Stimulated activated CD4-positive, alpha-beta T cell treated with anti-CD3 and anti-CD28 coated beads, TNF-alpha, amount 100 ng/mL, for 48 hours (primary cell): ENCODE data around the gene ICAM1.

ENCODE experiments used
- DNase-seq, 3 donors: peaks; one replicate each; pipeline ENCODE4 v3.0.0-alpha.2; 2020; ENCODE audit warnings: low read depth in 3 of 3

Gene ICAM1

DNA sequence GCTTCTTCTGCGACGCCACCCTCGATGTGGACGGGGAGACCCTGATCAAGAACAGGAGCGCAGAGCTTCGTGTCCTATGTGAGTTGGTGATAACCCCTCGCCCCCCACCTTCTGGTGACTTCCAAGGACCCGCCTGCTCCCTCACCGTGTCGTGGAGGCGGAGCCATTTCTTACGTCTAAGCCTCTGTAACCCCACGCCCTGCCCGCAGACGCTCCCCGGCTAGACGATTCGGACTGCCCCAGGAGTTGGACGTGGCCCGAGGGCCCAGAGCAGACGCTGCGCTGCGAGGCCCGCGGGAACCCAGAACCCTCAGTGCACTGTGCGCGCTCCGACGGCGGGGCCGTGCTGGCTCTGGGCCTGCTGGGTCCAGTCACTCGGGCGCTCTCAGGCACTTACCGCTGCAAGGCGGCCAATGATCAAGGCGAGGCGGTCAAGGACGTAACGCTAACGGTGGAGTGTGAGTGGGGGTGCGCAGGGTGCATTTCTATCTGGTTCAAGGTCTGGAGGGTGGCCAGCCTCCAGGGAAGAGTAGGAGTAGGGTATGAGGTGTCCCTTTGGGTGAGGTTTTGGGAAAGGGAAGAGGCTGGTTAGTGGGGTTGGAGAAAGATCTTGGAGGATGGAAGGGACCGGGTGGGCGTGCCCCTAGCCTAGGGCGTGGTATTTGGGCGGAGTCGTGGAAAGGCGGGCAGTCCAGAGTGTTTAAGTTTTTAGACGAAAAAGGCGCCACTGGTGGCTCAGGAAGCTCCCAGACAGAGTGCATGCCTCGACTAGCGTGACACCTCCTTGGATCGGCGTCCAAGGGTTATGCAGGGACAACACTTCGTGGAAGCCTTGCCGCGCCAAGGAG is 22.1 kb downstream of the ICAM1 start:
- DNase-seq = no peak

GRCh38 chr19:10293637-10294367 is 22.9 kb downstream of the ICAM1 start:
- no peak for DNase-seq

DNA sequence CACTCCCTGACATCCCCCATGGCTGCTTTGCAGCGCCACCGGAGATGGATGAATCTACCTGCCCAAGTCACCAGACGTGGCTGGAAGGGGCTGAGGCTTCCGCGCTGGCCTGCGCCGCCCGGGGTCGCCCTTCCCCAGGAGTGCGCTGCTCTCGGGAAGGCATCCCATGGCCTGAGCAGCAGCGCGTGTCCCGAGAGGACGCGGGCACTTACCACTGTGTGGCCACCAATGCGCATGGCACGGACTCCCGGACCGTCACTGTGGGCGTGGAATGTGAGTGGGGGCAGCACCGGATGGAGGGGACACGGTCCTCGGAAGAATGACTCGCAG is 23.4 kb downstream of the ICAM1 start:
- DNase-seq = no peak

DNA sequence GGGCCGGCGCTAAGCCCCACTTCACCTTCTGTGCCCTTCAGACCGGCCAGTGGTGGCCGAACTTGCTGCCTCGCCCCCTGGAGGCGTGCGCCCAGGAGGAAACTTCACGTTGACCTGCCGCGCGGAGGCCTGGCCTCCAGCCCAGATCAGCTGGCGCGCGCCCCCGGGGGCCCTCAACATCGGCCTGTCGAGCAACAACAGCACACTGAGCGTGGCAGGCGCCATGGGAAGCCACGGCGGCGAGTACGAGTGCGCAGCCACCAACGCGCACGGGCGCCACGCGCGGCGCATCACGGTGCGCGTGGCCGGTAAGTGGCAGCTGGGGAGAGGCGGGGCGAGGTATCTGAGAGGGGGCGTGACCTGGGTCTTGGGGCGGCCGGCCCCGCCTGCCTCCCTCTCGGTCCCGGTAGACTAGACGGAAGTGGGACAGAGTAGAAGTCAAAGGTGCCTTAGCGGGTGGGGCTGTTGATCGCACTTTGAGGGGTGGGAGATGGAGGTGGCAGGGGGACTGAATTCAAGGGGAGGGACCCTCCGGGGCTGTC is 24.5 kb downstream of the ICAM1 start:
- peak in 1 of 3 donors; percentile 50 for DNase-seq

- DNase-seq = no peak
Measured at GRCh38 chr19:10295847-10296591, 25.1 kb downstream of the ICAM1 start.

GRCh38 chr19:10299545-10300458 is 28.9 kb downstream of the ICAM1 start:
- no peak for DNase-seq

DNA sequence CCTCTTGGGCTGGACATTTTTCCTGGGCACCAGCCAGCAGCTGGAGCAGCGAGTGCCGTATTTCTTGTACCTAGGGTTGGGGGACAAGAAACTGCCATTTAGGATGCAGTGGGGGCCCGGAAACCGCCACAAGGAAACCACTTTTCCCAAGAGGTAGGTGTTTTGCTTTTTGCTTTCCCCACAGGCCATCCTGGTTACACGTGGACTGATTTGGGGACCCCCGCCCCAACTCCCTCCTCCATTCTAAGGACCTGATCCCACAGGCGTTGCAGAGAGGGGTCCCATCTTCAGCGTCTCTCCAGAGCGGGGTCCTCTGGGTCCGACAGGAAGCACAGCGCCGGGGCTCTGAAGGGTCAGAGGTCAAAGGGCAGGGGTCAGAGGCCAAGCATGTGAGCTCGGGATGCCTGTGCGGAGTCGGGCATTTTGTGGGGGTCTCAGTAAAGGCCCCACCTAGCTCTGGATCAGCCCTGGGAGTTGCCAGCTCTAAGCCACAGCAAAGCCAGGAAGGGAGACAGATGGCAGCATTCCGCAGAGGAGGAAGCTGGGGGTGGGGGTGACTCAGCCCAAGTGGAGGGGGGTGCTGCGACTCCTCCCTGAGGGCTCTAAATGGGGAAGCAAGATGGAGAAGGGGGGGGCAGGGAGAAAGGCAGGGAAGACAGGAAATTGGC is 34.4 kb downstream of the ICAM1 start:
- DNase-seq = no peak

DNA sequence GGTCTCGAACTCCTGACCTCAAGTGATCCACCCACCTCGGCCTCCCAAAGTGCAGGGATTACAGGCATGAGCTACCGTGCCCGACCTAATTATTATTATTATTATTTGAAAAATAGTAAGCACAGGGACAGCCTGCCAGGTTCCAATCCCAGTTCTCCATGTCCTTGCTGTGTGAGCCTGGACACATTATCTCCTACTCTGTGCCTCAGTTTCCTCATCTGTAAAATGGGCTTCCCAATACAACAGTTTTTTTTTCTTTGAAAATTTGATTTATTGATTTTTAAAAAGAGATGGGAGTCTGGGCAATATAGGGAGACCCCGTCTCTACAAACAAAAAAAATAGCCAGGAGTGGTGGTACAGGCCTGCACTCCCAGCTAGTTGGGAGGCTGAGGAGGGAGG is 35.4 kb downstream of the ICAM1 start:
- no peak for DNase-seq

DNA sequence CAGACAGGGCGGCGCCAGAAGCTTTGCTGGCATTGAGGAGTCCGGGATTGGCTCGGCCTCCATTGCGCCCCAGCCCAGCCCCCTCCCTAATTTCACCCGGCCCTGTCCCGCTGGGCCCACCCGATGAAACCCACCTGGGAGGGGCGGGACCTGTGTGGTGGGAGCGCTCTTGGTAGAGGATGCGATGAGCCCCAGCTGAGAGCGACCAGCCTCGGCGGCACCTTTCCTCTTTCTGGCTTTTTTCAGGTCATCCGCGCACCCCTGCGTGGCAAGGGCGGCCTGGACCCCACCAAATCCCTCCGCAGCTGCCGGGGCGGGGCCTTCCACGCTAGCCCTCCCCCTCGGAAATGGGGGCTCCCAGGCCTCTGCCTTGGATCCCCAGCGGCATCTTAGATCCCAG is 38.5 kb downstream of the ICAM1 start, which contains the start of gene ZGLP1:
TSS of gene ZGLP1 (minus strand) at position 393 of the 400 bp plus-strand sequence.
- no peak for DNase-seq

DNA sequence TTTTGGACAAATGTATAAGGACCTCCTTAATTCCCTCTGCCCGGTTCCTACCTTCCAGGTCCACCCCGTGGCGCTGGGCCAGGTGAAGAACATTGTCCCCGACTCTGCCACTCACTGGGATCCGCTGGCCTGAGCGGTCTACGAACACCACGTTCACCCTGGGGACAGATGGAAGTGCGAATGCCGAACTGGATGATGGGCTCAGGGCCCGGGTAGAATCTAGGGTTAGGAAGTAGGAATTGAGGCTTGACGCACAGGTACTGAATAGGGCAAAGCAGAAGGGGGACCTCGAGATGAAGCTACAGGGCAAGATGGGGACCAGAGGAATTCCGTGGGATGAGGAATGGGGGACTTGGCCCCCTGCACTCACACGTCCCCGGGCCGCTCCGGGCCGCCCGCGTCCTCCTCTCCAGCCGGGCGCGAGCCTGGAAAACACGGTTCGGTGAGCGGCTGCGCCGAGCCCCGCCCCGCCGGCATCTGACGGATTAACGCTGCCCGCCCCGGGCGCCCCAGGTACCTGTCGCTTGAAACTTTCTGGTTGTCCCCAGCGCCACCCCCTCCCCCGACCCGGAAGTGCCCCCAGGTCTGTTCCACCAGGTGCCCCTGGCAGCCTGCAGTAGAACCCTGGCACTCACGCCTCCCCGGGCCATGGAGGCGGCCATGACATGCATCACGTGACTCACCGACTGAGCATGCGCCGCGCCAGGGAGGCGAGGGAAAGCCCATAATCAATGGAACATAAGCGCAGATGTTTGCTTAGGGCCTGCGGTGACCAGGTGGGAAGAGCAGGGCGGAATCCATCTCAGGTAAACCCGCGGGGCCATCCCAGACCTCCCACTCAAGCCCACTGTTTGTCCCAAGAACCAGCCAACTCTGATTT is 44.7 kb downstream of the ICAM1 start, which contains the start of gene FDX2:
TSS of gene FDX2 (minus strand) at position 681 of the 880 bp plus-strand sequence. CDS start at position 662, 19 bp downstream.
- DNase-seq = peak; percentile 81 to 89 (median 88)

DNA sequence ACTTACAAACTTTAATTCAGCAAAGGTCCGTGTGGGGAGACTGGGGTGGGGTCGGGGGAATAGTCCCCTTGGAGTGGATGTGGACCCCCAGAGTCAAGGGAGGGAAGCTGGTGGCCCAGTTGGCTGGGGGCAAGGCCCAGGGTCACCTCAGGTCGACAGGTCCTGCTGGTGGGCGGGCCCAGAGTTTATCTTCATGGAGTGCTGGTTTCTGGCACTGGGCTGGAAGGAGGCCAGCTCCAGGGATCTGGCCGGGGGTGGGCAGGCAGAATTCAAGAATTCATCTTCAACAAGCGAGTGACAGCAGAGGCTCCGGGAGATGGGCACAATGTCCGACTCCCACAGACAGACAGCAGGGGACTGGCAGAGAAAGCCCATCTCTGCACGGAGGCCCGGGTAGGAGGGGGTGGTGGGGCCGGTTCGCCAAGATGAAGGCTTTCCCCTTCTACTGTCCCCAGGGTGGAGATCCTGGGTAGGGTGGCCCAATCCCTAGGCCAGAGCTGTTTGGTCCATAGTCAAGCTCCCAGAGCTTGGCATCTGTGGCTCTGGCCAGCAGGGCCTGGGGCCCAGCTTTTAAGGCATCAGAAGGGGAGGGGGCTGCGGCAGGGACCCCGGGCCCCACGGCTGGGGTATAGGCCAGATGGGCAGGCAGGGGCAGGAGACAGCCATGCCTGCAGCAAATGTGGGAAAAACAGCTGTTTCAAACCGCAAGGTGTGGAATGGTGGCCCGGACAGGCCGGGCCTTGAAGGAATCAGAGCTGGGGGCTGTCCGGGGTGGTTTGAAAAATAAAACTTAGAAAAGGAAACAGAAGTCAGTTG is 45.5 kb downstream of the ICAM1 start:
- DNase-seq = no peak

- DNase-seq = no peak
Measured at GRCh38 chr19:10317045-10317856, 46.3 kb downstream of the ICAM1 start.

DNA sequence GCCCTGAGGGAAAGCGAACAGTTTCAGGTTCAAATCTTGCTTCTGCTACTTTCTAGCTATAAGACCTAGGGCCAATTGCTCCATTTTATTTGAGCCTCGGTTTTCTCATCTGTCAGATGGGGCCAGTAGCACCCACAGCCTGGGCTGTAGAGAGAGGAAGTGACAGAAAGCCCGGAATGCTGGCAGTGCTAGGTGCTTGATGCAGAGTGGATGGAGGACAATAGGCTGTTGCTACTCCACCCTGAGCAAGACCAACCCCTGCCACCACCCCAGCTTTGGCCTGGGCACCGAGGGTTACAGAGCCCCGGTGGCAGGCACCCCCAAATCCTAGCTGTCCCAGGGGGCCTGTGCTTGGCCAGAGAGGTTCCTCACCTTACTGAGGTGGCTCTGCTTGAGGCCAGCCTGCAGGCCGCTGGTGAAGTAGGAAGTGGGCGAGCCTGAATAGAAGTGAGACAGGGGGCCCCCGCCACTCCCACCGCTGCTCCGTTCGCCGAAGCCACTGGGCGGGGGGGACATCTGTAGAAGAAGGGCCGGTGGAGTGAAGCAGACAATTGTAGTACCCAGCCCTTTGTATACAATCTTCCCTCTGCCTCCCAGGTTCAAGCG is 47.0 kb downstream of the ICAM1 start:
- DNase-seq = no peak

DNA sequence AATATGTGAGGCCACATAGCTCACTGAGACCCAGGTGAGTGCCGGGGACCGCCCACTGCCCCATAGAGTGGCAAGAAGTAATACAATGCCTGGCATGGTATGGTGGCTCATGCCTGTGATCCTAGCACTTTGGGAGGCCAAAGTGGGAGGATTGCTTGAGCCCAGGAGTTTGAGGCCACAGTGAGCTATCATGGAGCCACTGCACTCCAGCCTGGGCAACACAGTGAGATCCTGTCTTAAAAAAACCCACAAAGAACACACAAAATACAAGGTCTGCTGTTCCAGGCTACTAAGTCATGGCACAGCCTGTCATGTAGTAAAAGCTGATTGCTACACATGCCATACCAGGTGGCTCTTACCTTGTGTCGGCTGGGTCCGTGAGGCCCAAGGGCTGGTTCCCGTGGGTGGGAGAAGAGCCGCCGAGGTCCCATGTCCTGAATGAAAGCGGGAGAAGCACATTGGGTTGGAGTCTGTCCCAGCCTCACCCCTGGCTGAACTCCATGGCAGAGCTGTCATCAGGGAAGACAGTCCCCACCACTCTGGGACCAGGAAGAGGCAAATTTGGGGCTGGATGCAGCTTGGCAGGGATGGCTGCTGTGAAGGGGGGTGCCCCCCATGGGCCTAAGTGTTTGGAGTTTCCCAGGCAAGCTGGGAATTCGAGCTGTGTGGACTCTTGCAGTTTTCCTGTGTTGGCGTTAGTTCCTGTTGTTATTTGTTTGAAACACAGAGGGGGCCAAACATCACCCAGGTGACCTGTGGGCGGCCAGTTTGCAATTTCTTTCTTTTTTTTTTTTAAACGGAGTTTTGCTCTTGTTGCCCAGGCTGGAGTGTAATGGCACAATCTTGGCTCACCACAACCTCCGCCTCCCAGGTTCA is 48.1 kb downstream of the ICAM1 start:
- no peak for DNase-seq

DNA sequence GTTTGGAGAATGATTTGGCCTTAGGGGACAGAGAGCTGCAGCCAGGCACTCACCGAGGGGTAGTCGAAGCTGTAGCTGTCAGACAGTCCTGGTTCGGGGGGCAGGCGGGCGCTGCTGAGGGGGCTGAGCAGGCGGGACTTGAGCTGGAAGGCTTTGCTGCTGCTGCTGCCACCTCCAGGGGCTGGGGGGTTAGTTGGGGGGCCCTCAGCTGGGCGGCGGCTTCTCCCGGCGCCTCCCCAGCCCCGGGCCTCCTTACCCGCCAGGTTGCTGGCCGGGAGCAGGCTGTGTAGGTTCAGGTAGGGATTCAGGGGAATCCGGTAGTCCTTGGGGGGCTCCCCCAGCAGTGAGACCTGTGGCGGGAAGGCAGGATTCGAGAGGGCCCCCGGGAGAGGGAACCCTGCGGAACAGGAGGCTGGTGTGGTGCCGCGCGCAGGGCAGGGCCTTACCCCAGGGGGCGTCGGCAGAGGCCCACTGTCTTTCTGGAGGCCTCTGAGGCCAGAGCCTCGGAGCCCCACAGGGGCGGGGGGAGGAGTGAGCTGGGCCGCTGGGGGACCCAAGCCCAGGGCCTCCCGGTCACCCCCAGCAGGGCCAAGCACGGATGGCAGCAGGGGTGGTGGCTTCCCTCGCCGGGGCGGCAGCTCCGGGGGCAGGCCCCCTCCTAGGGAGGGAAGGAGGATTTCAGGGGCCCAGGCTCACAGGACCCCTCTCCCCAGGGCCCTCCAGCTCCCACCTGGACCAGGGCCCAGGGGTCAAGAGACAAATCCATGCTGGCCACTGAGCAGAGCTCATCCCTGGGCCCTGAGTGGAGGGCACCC is 49.9 kb downstream of the ICAM1 start:
- DNase-seq = no peak
